Smooth muscle cell (in vitro differentiated cells): Measurements from ENCODE around the gene ST7. TPM values are rescaled to one million over a fixed set of nuclear protein-coding genes. Genes with fewer than 3 reads are reported as not detected.
A peak's percentile ranks its signal among the peaks of the same experiment; 100 is the strongest.

Experiments
- DNase-seq: peaks from one replicate; lab custom pipeline; 2025; ENCODE audit not compliant: unreplicated experiment; lab: John Stamatoyannopoulos, UW
- H2AFZ ChIP-seq: fragments of 200-600 bp; sonication (generic); 2 replicates; pipeline ENCODE4 v1.6.0; 2016; ENCODE audit warnings: antibody characterized with exemption, low read depth, mild to moderate bottlenecking
- H3F3A ChIP-seq: fragments of 200-600 bp; sonication (generic); 2 replicates; pipeline ENCODE4 v1.6.0; 2017; ENCODE audit warnings: antibody characterized with exemption, low read depth
- H3K27ac ChIP-seq: fragments of 200-600 bp; sonication (generic); 2 replicates; pipeline ENCODE4 v1.5.1; 2016; ENCODE audit warnings: low read depth, mild to moderate bottlenecking
- H3K27me3 ChIP-seq: fragments of 200-600 bp; sonication (generic); 2 replicates; pipeline ENCODE4 v1.6.1; 2016; ENCODE audit warnings: low read depth, mild to moderate bottlenecking
- H3K36me3 ChIP-seq: fragments of 200-600 bp; sonication (generic); 2 replicates; pipeline ENCODE4 v1.5.1; 2016; ENCODE audit warnings: low read depth
- H3K4me1 ChIP-seq: fragments of 200-600 bp; sonication (generic); 2 replicates; pipeline ENCODE4 v1.5.1; 2016; ENCODE audit warnings: low read depth
- H3K4me2 ChIP-seq: fragments of 200-600 bp; sonication (generic); 2 replicates; pipeline ENCODE4 v1.6.0; 2016; ENCODE audit warnings: mild to moderate bottlenecking
- H3K4me3 ChIP-seq: fragments of 200-600 bp; sonication (generic); 2 replicates; pipeline ENCODE4 v1.5.1; 2016; ENCODE audit warnings: mild to moderate bottlenecking
- H3K79me2 ChIP-seq: fragments of 200-600 bp; sonication (generic); 2 replicates; pipeline ENCODE4 v1.6.0; 2016; ENCODE audit warnings: low read depth, mild to moderate bottlenecking
- H3K9ac ChIP-seq: fragments of 200-600 bp; sonication (generic); 2 replicates; pipeline ENCODE4 v1.6.0; 2016; ENCODE audit warnings: low read depth
- H3K9me3 ChIP-seq: fragments of 200-600 bp; sonication (generic); replicated peaks from 2 replicates; pipeline ENCODE4 v1.5.1; 2016; ENCODE audit warnings: low read depth
- H4K20me1 ChIP-seq: fragments of 200-600 bp; sonication (generic); 2 replicates; pipeline ENCODE4 v1.6.0; 2016; ENCODE audit warnings: low read depth
- WGBS: methylation state at CpG from one replicate; pipeline ENCODE4 v1.1.7; 2016; ENCODE audit warnings: low lambda C conversion rate; 5-methylcytosine and 5-hydroxymethylcytosine counted together
- polyA plus RNA-seq: library from polyadenylated mRNA; unstranded; fragments of >200 nt; fragmentation: Nextera tagmentation; extraction: Ambion mirVana; gene quantifications from 2 replicates; pipeline ENCODE4 v1.2.1, GENCODE V29; 2016
- total RNA-seq: library from RNA; depleted of rRNA; stranded (reverse); fragments of >200 nt; gene quantifications from 2 replicates; pipeline ENCODE4 v1.2.3, GENCODE V29; 2014
- TF ChIP-seq, protein P1 (sequence below): fragments of 200-600 bp; sonication (generic); IDR thresholded peaks from 2 replicates; pipeline ENCODE4 v1.5.1; 2017; ENCODE audit warnings: borderline replicate concordance, mild to moderate bottlenecking, antibody characterized with exemption; ENCODE audit not compliant: insufficient read depth, poor library complexity, severe bottlenecking

Gene ST7
- total and polyA plus RNA-seq, 2 experiments from 2014 or later, result 23.2 to 26.1 TPM

DNA sequence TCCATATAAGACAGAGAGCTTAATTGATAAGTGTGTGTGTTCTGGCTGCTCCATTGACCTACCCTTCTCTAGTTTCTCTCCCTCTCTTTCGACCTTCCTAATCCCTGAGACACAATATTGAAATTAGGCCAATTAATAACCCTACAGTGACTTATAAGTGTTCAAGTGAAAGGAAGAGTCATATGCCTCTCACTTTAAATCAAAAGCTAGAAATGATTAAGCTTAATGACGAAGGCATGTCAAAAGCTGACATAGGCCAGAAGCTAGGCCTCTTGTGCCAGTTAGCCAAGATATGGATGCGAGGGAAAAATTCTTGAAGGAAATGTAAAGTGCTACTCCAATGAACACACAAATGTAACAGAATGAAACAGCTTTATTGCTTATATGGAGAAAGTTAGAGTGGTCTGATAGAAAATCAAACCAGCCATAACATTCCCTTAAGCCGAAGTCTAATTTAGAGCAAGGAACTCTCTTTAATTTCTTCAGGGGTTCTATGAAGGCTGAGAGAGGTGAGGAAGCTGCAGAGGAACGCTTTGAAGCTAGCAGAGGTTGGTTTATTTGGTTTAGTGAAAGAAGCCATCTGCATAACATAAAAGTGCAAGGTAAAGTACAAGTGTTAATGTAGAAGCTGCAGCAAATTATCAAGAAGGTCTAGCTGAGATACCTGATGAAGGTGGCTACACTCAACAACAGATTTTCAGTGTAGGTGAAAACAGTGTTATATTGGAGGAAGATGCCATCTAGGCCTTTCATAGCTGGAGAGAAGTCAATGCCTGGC, 53.8 kb downstream of the ST7 start:
- no peak for DNase-seq
- Histone ChIP-seq H3K27ac (no peak overlapping the region), H3K9ac (no peak overlapping the region), H2AFZ (no peak overlapping the region), H3K4me2 (no peak overlapping the region), H3K36me3 (no peaks in the 10 kb centered on the region), H4K20me1 (peaks cover 10% of the 10 kb centered on the region), H3K4me3 (no peak overlapping the region), H3K4me1 (no peaks in the 10 kb centered on the region), H3K27me3 (no peaks in the 10 kb centered on the region), H3K9me3 (no peaks in the 10 kb centered on the region), H3K79me2 (peaks cover 81% of the 10 kb centered on the region), H3F3A (peaks cover 8% of the 10 kb centered on the region)
- WGBS, result 85% methylated on average over 5 of the region's 5 CpGs
- TF ChIP-seq, protein P1, sequence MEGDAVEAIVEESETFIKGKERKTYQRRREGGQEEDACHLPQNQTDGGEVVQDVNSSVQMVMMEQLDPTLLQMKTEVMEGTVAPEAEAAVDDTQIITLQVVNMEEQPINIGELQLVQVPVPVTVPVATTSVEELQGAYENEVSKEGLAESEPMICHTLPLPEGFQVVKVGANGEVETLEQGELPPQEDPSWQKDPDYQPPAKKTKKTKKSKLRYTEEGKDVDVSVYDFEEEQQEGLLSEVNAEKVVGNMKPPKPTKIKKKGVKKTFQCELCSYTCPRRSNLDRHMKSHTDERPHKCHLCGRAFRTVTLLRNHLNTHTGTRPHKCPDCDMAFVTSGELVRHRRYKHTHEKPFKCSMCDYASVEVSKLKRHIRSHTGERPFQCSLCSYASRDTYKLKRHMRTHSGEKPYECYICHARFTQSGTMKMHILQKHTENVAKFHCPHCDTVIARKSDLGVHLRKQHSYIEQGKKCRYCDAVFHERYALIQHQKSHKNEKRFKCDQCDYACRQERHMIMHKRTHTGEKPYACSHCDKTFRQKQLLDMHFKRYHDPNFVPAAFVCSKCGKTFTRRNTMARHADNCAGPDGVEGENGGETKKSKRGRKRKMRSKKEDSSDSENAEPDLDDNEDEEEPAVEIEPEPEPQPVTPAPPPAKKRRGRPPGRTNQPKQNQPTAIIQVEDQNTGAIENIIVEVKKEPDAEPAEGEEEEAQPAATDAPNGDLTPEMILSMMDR, result no peak

- peak overlapping the region; percentile 11 for H3K27ac ChIP-seq
- H3K9me3 ChIP-seq, result no peaks in the 10 kb centered on the region
- H3K4me1 ChIP-seq, result no peaks in the 10 kb centered on the region
- no peaks in the 10 kb centered on the region for H3K36me3 ChIP-seq
- WGBS, result 78% methylated on average over 3 of the region's 3 CpGs
- no peak overlapping the region for H3K4me2 ChIP-seq
- no peak overlapping the region for H3K9ac ChIP-seq
- H3K4me3 ChIP-seq, result no peak overlapping the region
- H2AFZ ChIP-seq, result no peak overlapping the region
- H3K79me2 ChIP-seq, result peaks cover 78% of the 10 kb centered on the region
- TF ChIP-seq, protein P1, result no peak
- H4K20me1 ChIP-seq, result peaks cover 10% of the 10 kb centered on the region
- H3F3A ChIP-seq, result peaks cover 8% of the 10 kb centered on the region
- no peak for DNase-seq
- no peaks in the 10 kb centered on the region for H3K27me3 ChIP-seq
Observed at GRCh38 chr7:117008118-117008885, 55.0 kb downstream of the ST7 start.

DNA sequence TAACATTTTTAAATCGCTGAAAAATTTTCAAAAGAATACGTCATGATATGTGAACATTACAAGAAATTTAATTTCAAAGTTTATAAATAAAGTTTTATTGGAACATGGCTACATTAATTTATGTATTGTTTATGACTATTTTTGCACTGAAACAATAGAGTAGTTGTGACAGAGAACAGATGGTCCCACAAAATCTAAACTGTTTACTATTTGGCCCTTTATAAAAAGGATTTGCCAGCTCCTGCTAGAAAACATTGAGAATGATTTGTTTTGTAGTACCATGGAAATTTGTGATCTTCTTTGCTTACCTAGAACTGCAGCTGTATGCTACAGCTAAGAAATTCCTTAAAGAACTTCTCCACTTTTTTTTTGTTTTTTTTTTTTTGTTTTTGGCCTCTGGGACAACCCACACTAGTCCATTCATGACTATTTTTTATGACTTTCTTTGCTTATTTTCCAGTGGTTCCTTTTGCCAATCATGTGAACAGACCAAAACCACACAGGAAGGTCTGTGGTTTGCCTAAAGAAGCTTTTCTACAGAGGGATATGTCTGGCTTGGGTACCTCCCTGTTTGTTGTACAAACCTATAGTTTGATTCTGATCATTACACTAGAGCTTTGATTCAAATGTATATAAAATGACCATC, 55.7 kb downstream of the ST7 start:
- no peaks in the 10 kb centered on the region for H3K27me3 ChIP-seq
- peaks cover 8% of the 10 kb centered on the region for H3F3A ChIP-seq
- no peaks in the 10 kb centered on the region for H3K9me3 ChIP-seq
- no peaks in the 10 kb centered on the region for H3K36me3 ChIP-seq
- no peak overlapping the region for H2AFZ ChIP-seq
- H3K4me2 ChIP-seq, result peak overlapping the region; percentile 2
- WGBS, result 94% methylated on average over 2 of the region's 2 CpGs
- H4K20me1 ChIP-seq, result peaks cover 10% of the 10 kb centered on the region
- no peak overlapping the region for H3K9ac ChIP-seq
- H3K4me3 ChIP-seq, result no peak overlapping the region
- H3K79me2 ChIP-seq, result peaks cover 71% of the 10 kb centered on the region
- H3K4me1 ChIP-seq, result no peaks in the 10 kb centered on the region
- no peak for DNase-seq
- TF ChIP-seq, protein P1, result no peak
- peak overlapping the region; percentile 11 for H3K27ac ChIP-seq
